ENCODE measurements around the gene KRTAP2-4. TPM values are rescaled to one million over a fixed set of nuclear protein-coding genes. Genes with fewer than 3 reads are reported as not detected.

Gene KRTAP2-4
- total and polyA plus RNA-seq, 2 donors (not counting 3 experiments of a cell fraction or from before 2014, with no cell fraction given): not detected

GRCh38 chr17:41049110-41049509 is 16.6 kb downstream of the KRTAP2-4 start:
- Histone ChIP-seq H3K9ac (replicated peaks; ENCODE audit: extremely low read depth, insufficient read depth, low read length) (no peak overlapping the region), H4K20me1 (replicated peaks; ENCODE audit: control insufficient read depth, extremely low read depth, insufficient read depth, low read length) (no peaks in the 10 kb centered on the region), H3K27me3 (ENCODE audit: control insufficient read depth in 2 of 2, insufficient read depth in 2 of 2, low read length in 2 of 2) (peaks cover 5 to 7% of the 10 kb centered on the region in 2 experiments), H3K79me2 (ENCODE audit: control insufficient read depth, insufficient read depth, low read length) (no peaks in the 10 kb centered on the region), H3K36me3 (ENCODE audit: control insufficient read depth in 2 of 2, extremely low read depth in 1 of 2, insufficient read depth in 2 of 2, low read length in 2 of 2) (no peaks in the 10 kb centered on the region), H3K4me2 (ENCODE audit: insufficient read depth, low read length) (no peak overlapping the region), H3K9me1 (replicated peaks; ENCODE audit: control insufficient read depth, extremely low read depth, insufficient read depth, low read length) (no peaks in the 10 kb centered on the region), H3K4me1 (ENCODE audit: control insufficient read depth, extremely low read depth, insufficient read depth, low read length) (no peaks in the 10 kb centered on the region), H3K4me3 (replicated peaks in 1 of 3; ENCODE audit: insufficient read depth in 1 of 3, low read depth in 1 of 3, low read length in 3 of 3) (no peak overlapping the region), H3K9me3 (replicated peaks; ENCODE audit: control insufficient read depth, insufficient read depth, low read length) (no peaks in the 10 kb centered on the region), H2AFZ (ENCODE audit: low read depth, low read length) (no peak overlapping the region), H3K27ac (ENCODE audit: insufficient read depth, low read depth, low read length) (no peak overlapping the region)
- POLR2A ChIA-PET: no interaction called here
- CTCF ChIA-PET: no interaction called here
- dilution Hi-C loops (cut with MboI; ENCODE audit: extremely low pct_ligation_motif_present, low sequenced_read_pairs): no loop called here
- TF ChIP-seq POLR2A (IDR thresholded peaks at IDR 0.05; ENCODE audit: low read depth, low read length): no peak
- TF ChIP-seq POLR2AphosphoS5 (IDR thresholded peaks at IDR 0.05; ENCODE audit: insufficient read depth, low read depth, low read length): no peak
- TF ChIP-seq FOS (IDR thresholded peaks at IDR 0.05; ENCODE audit: borderline replicate concordance, insufficient read depth, low read length): peak; percentile 52
- TF ChIP-seq, protein P1, sequence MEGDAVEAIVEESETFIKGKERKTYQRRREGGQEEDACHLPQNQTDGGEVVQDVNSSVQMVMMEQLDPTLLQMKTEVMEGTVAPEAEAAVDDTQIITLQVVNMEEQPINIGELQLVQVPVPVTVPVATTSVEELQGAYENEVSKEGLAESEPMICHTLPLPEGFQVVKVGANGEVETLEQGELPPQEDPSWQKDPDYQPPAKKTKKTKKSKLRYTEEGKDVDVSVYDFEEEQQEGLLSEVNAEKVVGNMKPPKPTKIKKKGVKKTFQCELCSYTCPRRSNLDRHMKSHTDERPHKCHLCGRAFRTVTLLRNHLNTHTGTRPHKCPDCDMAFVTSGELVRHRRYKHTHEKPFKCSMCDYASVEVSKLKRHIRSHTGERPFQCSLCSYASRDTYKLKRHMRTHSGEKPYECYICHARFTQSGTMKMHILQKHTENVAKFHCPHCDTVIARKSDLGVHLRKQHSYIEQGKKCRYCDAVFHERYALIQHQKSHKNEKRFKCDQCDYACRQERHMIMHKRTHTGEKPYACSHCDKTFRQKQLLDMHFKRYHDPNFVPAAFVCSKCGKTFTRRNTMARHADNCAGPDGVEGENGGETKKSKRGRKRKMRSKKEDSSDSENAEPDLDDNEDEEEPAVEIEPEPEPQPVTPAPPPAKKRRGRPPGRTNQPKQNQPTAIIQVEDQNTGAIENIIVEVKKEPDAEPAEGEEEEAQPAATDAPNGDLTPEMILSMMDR (IDR thresholded peaks at IDR 0.05; ENCODE audit: extremely low read depth in 1 of 2, insufficient read depth in 1 of 2, low read depth in 1 of 2, low read length in 2 of 2): no peak
- no peak for TF ChIP-seq EZH2 (IDR thresholded peaks at IDR 0.05; ENCODE audit: borderline replicate concordance, low read depth, low read length, severe bottlenecking)
- DNase-seq (ENCODE audit: low read depth, low spot score) (no peak), FAIRE-seq (no peak)
- intact Hi-C loops (cut with micrococcal nuclease): no loop called here
- no TSS peak for BruUV-seq (replicated peaks)

- Histone ChIP-seq H3K9me3 (replicated peaks; ENCODE audit: control insufficient read depth, insufficient read depth, low read length) (no peaks in the 10 kb centered on the region), H3K4me1 (ENCODE audit: control insufficient read depth, extremely low read depth, insufficient read depth, low read length) (no peaks in the 10 kb centered on the region), H3K27ac (ENCODE audit: insufficient read depth, low read depth, low read length) (no peak overlapping the region), H3K79me2 (ENCODE audit: control insufficient read depth, insufficient read depth, low read length) (no peaks in the 10 kb centered on the region), H3K27me3 (ENCODE audit: control insufficient read depth in 2 of 2, insufficient read depth in 2 of 2, low read length in 2 of 2) (peaks cover 5 to 7% of the 10 kb centered on the region in 2 experiments), H3K36me3 (ENCODE audit: control insufficient read depth in 2 of 2, extremely low read depth in 1 of 2, insufficient read depth in 2 of 2, low read length in 2 of 2) (no peaks in the 10 kb centered on the region), H3K9me1 (replicated peaks; ENCODE audit: control insufficient read depth, extremely low read depth, insufficient read depth, low read length) (no peaks in the 10 kb centered on the region), H3K9ac (replicated peaks; ENCODE audit: extremely low read depth, insufficient read depth, low read length) (no peak overlapping the region), H4K20me1 (replicated peaks; ENCODE audit: control insufficient read depth, extremely low read depth, insufficient read depth, low read length) (no peaks in the 10 kb centered on the region), H3K4me2 (ENCODE audit: insufficient read depth, low read length) (no peak overlapping the region), H3K4me3 (replicated peaks in 1 of 3; ENCODE audit: insufficient read depth in 1 of 3, low read depth in 1 of 3, low read length in 3 of 3) (no peak overlapping the region), H2AFZ (ENCODE audit: low read depth, low read length) (no peak overlapping the region)
- POLR2A ChIA-PET: no interaction called here
- dilution Hi-C loops (cut with MboI; ENCODE audit: extremely low pct_ligation_motif_present, low sequenced_read_pairs): no loop called here
- intact Hi-C loops (cut with micrococcal nuclease): no loop called here
- FAIRE-seq (no peak), DNase-seq (ENCODE audit: low read depth, low spot score) (no peak)
- no TSS peak for BruUV-seq (replicated peaks)
- CTCF ChIA-PET: no interaction called here
- no peak for TF ChIP-seq MAX (IDR thresholded peaks at IDR 0.05; ENCODE audit: insufficient read depth, insufficient read length)
- no peak for TF ChIP-seq GATA2 (IDR thresholded peaks at IDR 0.05; ENCODE audit: insufficient read depth, insufficient read length, low read depth, low read length)
- TF ChIP-seq FOS (IDR thresholded peaks at IDR 0.05; ENCODE audit: borderline replicate concordance, insufficient read depth, low read length): no peak
- TF ChIP-seq, protein P1 (IDR thresholded peaks at IDR 0.05; ENCODE audit: extremely low read depth in 1 of 2, insufficient read depth in 1 of 2, low read depth in 1 of 2, low read length in 2 of 2): no peak
- no peak for TF ChIP-seq EZH2 (IDR thresholded peaks at IDR 0.05; ENCODE audit: borderline replicate concordance, low read depth, low read length, severe bottlenecking)
- TF ChIP-seq POLR2AphosphoS5 (IDR thresholded peaks at IDR 0.05; ENCODE audit: insufficient read depth, low read depth, low read length): no peak
- TF ChIP-seq POLR2A (IDR thresholded peaks at IDR 0.05; ENCODE audit: low read depth, low read length): no peak
- no peak for TF ChIP-seq MYC (IDR thresholded peaks at IDR 0.05; ENCODE audit: low read depth, low read length)
These were observed 17.2 kb downstream of the KRTAP2-4 start for GRCh38 chr17:41048441-41048840.
